Mononuclear cell (primary cell): ENCODE results near the gene PPA2. TPM values are rescaled to one million over a fixed set of nuclear protein-coding genes. Genes with fewer than 3 reads are reported as not detected.
"Not testable (repeated sequence)": the region's sequence is repeated elsewhere in the genome, so short reads cannot be mapped to it uniquely, and the experiment has no call there.

Experiments
- H3K27me3 ChIP-seq: 2 replicates; pipeline ENCODE4 v1.6.0; 2011; ENCODE audit warnings: low read length, control low read depth; ENCODE audit not compliant: insufficient read depth
- H3K4me1 ChIP-seq: 2 replicates; pipeline ENCODE4 v1.5.1; 2011; ENCODE audit warnings: mild to moderate bottlenecking, low read length, control low read depth; ENCODE audit not compliant: insufficient read depth
- H3K4me3 ChIP-seq: 2 replicates; pipeline ENCODE4 v1.5.1; 2011; ENCODE audit warnings: mild to moderate bottlenecking, low read length, moderate library complexity
- H3K9me3 ChIP-seq: 2 replicates; pipeline ENCODE4 v1.5.1; 2011; ENCODE audit warnings: low read depth, mild to moderate bottlenecking, control low read depth, low read length
- total RNA-seq: library from RNA; depleted of rRNA; stranded (reverse); fragments of >200 nt; gene quantifications from one replicate; pipeline ENCODE4 v1.2.3, GENCODE V29; 2012

Gene PPA2
- total RNA-seq, 1 donor = 85.3 TPM

- no peaks in the 10 kb centered on the region for H3K27me3 ChIP-seq
- no peak overlapping the region for H3K4me3 ChIP-seq
- H3K4me1 ChIP-seq = no peaks in the 10 kb centered on the region
- peaks cover 15% of the 10 kb centered on the region for H3K9me3 ChIP-seq
Observed at GRCh38 chr4:105434940-105435339, 38.9 kb downstream of the PPA2 start.

GRCh38 chr4:105433421-105433820 lies 40.4 kb downstream of the PPA2 start:
- Histone ChIP-seq H3K27me3 (no peaks in the 10 kb centered on the region), H3K9me3 (peaks cover 15% of the 10 kb centered on the region), H3K4me3 (no peak overlapping the region), H3K4me1 (no peaks in the 10 kb centered on the region)

GRCh38 chr4:105432438-105432837 lies 41.4 kb downstream of the PPA2 start:
- no peak overlapping the region for H3K4me3 ChIP-seq
- no peaks in the 10 kb centered on the region for H3K27me3 ChIP-seq
- H3K4me1 ChIP-seq = no peaks in the 10 kb centered on the region
- H3K9me3 ChIP-seq = peaks cover 15% of the 10 kb centered on the region

- no peaks in the 10 kb centered on the region for H3K27me3 ChIP-seq
- no peak overlapping the region for H3K4me3 ChIP-seq
- peaks cover 9% of the 10 kb centered on the region for H3K9me3 ChIP-seq
- no peaks in the 10 kb centered on the region for H3K4me1 ChIP-seq
Observed at GRCh38 chr4:105430811-105431210, 43.1 kb downstream of the PPA2 start.

GRCh38 chr4:105426187-105426897 lies 47.5 kb downstream of the PPA2 start:
- Histone ChIP-seq H3K9me3 (no peaks in the 10 kb centered on the region), H3K4me1 (no peaks in the 10 kb centered on the region), H3K4me3 (no peak overlapping the region)

GRCh38 chr4:105422207-105422920 lies 51.5 kb downstream of the PPA2 start:
- H3K9me3 ChIP-seq = no peaks in the 10 kb centered on the region
- H3K4me3 ChIP-seq = no peak overlapping the region
- H3K27me3 ChIP-seq = no peaks in the 10 kb centered on the region
- no peaks in the 10 kb centered on the region for H3K4me1 ChIP-seq

More at GRCh38 chr4:105426187-105426897, 47.5 kb downstream of the PPA2 start:
- H3K27me3 ChIP-seq = no peaks in the 10 kb centered on the region

- Histone ChIP-seq H3K27me3 (no peaks in the 10 kb centered on the region), H3K4me1 (no peaks in the 10 kb centered on the region), H3K4me3 (no peak overlapping the region), H3K9me3 (no peaks in the 10 kb centered on the region)
Observed at GRCh38 chr4:105417624-105418023, 56.2 kb downstream of the PPA2 start.

GRCh38 chr4:105415281-105415744 lies 58.5 kb downstream of the PPA2 start:
- Histone ChIP-seq H3K27me3 (no peaks in the 10 kb centered on the region), H3K4me1 (no peaks in the 10 kb centered on the region), H3K9me3 (no peaks in the 10 kb centered on the region), H3K4me3 (no peak overlapping the region)

- Histone ChIP-seq H3K4me1 (no peaks in the 10 kb centered on the region), H3K27me3 (no peaks in the 10 kb centered on the region), H3K9me3 (no peaks in the 10 kb centered on the region), H3K4me3 (no peak overlapping the region)
Observed at GRCh38 chr4:105414316-105414715, 59.5 kb downstream of the PPA2 start.

- H3K9me3 ChIP-seq, H3K4me1 ChIP-seq, H3K4me3 ChIP-seq, H3K27me3 ChIP-seq: not testable (repeated sequence)
Observed at GRCh38 chr4:105409135-105409534, 64.7 kb downstream of the PPA2 start.

- no peaks in the 10 kb centered on the region for H3K27me3 ChIP-seq
- H3K4me3 ChIP-seq = no peak overlapping the region
- H3K4me1 ChIP-seq = no peaks in the 10 kb centered on the region
- no peaks in the 10 kb centered on the region for H3K9me3 ChIP-seq
Observed at GRCh38 chr4:105400901-105401677, 72.8 kb downstream of the PPA2 start.

- no peaks in the 10 kb centered on the region for H3K4me1 ChIP-seq
- H3K27me3 ChIP-seq = no peaks in the 10 kb centered on the region
- no peaks in the 10 kb centered on the region for H3K9me3 ChIP-seq
- H3K4me3 ChIP-seq = no peak overlapping the region
Observed at GRCh38 chr4:105399532-105400161, 74.2 kb downstream of the PPA2 start.

GRCh38 chr4:105392858-105393257 lies 81.0 kb downstream of the PPA2 start:
- Histone ChIP-seq H3K4me1 (no peaks in the 10 kb centered on the region), H3K27me3 (no peaks in the 10 kb centered on the region), H3K4me3 (no peak overlapping the region), H3K9me3 (no peaks in the 10 kb centered on the region)

- Histone ChIP-seq H3K4me3 (no peak overlapping the region), H3K27me3 (no peaks in the 10 kb centered on the region), H3K4me1 (no peaks in the 10 kb centered on the region), H3K9me3 (no peaks in the 10 kb centered on the region)
Observed at GRCh38 chr4:105389167-105389566, 84.7 kb downstream of the PPA2 start.

- Histone ChIP-seq H3K9me3 (no peaks in the 10 kb centered on the region), H3K4me3 (no peak overlapping the region)
Observed at GRCh38 chr4:105387466-105387865, 86.4 kb downstream of the PPA2 start.

More at GRCh38 chr4:105387466-105387865, 86.4 kb downstream of the PPA2 start:
- H3K4me1 ChIP-seq = no peaks in the 10 kb centered on the region
- H3K27me3 ChIP-seq = no peaks in the 10 kb centered on the region
